K562 (cell line): ENCODE data around the gene PPTC7. TPM values are rescaled to one million over a fixed set of nuclear protein-coding genes. Genes with fewer than 3 reads are reported as not detected.

ENCODE experiments used
- ATAC-seq: fragments of 200-7000 bp; cut with Tn5 transposase; 3 replicates; pipeline ENCODE4 v1.9.1; 2020; ENCODE audit warnings: moderate library complexity
- BruUV-seq: library from RNA; stranded (reverse); fragments of 400-500 nt; replicated peaks from 2 replicates; lab custom pipeline; 2021; lab: Mats Ljungman, UMichigan
- CTCF ChIA-PET: fragments of 300-600 bp; formaldehyde crosslinking; extraction: SDS; loops from one replicate; lab custom pipeline; 2021; ENCODE audit warnings: low intra/inter-chr PET ratio; lab: Yijun Ruan, JAX
- POLR2A ChIA-PET: fragments of 300-600, 350-650 bp; sonication (Branson Sonifier 250); formaldehyde crosslinking; extraction: SDS; loops from one replicate; lab custom pipeline; 2021; ENCODE audit warnings: antibody characterized with exemption, inconsistent platforms; lab: Yijun Ruan, JAX
- DNase-seq, 4 experiments: peaks; one replicate each; pipeline versions ENCODE4 v3.0.0 to v3.0.0-alpha.2; 2011 to 2018; ENCODE audit warnings: low spot score in 3 of 4, mixed read lengths in 3 of 4; ENCODE audit errors: extremely low read depth in 1 of 4
- FAIRE-seq: peaks from 2 replicates; lab custom pipeline; 2011; peaks lifted over from hg19 to GRCh38; lab: Jason Lieb, UNC
- H2AFZ ChIP-seq: 2 replicates; pipeline ENCODE4 v1.6.0; 2011; ENCODE audit warnings: low read depth, low read length, control low read depth, inconsistent platforms
- H3K27ac ChIP-seq: fragments of 200-600 bp; 3 replicates; pipeline ENCODE4 v1.8.0; 2011; ENCODE audit warnings: low read depth, mild to moderate bottlenecking, control low read depth, inconsistent platforms, low read length, moderate library complexity, mixed read lengths; ENCODE audit errors: extremely low read depth
- H3K27me3 ChIP-seq, 2 experiments: fragments of 300-600 bp in 1 of 2; 2 replicates in 1 of 2; 3 replicates in 1 of 2; pipeline versions ENCODE4 v1.6.0 to v1.8.0; 2011; ENCODE audit warnings: inconsistent platforms in 2 of 2, low read length in 2 of 2, mild to moderate bottlenecking in 1 of 2, mixed read lengths in 1 of 2, moderate library complexity in 1 of 2; ENCODE audit not compliant: control insufficient read depth in 2 of 2, insufficient read depth in 2 of 2
- H3K36me3 ChIP-seq: fragments of 300-600 bp; 3 replicates; pipeline ENCODE4 v1.8.0; 2011; ENCODE audit warnings: mild to moderate bottlenecking, low read length, inconsistent platforms; ENCODE audit not compliant: control insufficient read depth, insufficient read depth
- H3K4me1 ChIP-seq, 2 experiments: fragments of 200-600 bp in 1 of 2; replicated peaks in 1 of 2; 2 replicates in 1 of 2; 3 replicates in 1 of 2; pipeline versions ENCODE4 v1.5.1 to v1.8.0; 2011; ENCODE audit warnings: inconsistent platforms in 2 of 2, low read length in 2 of 2, mild to moderate bottlenecking in 1 of 2, mixed read lengths in 1 of 2, moderate library complexity in 1 of 2; ENCODE audit not compliant: control insufficient read depth in 2 of 2, insufficient read depth in 2 of 2
- H3K4me2 ChIP-seq: 2 replicates; pipeline ENCODE4 v1.6.1; 2011; ENCODE audit warnings: low read length, control low read depth, inconsistent platforms, mixed read lengths; ENCODE audit not compliant: insufficient read depth
- H3K4me3 ChIP-seq: fragments of 200-600 bp; sonication (generic), shearing (Covaris generic); 2 replicates; pipeline ENCODE4 v1.5.1; 2016; ENCODE audit warnings: control low read depth, inconsistent platforms
- H3K79me2 ChIP-seq: fragments of 200-600 bp; 3 replicates; pipeline ENCODE4 v1.8.0; 2011; ENCODE audit warnings: low read length, inconsistent platforms; ENCODE audit not compliant: control insufficient read depth, insufficient read depth
- H3K9ac ChIP-seq, 2 experiments: 2 replicates each; pipeline versions ENCODE4 v1.6.0 to v1.6.1; 2011; ENCODE audit warnings: low read depth in 2 of 2, low read length in 2 of 2, control low read depth in 1 of 2, inconsistent platforms in 1 of 2, mild to moderate bottlenecking in 1 of 2, mixed read lengths in 1 of 2; ENCODE audit not compliant: insufficient read depth in 1 of 2
- H3K9me1 ChIP-seq: one replicate; pipeline ENCODE4 v1.6.0; 2011; ENCODE audit warnings: inconsistent platforms, mild to moderate bottlenecking, low read length, moderate library complexity; ENCODE audit not compliant: control insufficient read depth, insufficient read depth
- H3K9me3 ChIP-seq: replicated peaks from 2 replicates; pipeline ENCODE4 v1.5.1; 2011; ENCODE audit warnings: low read depth, low read length, inconsistent platforms; ENCODE audit not compliant: control insufficient read depth, insufficient read depth
- H4K20me1 ChIP-seq: replicated peaks from 2 replicates; pipeline ENCODE4 v1.6.1; 2011; ENCODE audit warnings: low read length, inconsistent platforms, mixed read lengths; ENCODE audit not compliant: control insufficient read depth, insufficient read depth
- MTA2 ChIP-seq: fragments of 450-650 bp; IDR thresholded peaks from 2 replicates; pipeline ENCODE4 v1.6.1; 2016; ENCODE audit warnings: low read depth
- WGBS: fragments of 100-300 bp; shearing (Covaris generic); methylation state at CpG from one replicate; pipeline ENCODE4 v1.1.6; 2016; ENCODE audit warnings: low coverage, mixed read lengths; ENCODE audit not compliant: insufficient coverage; ENCODE audit errors: missing lambda C conversion rate; 5-methylcytosine and 5-hydroxymethylcytosine counted together
- in situ Hi-C: fragments of 300-500 bp; cut with MboI; formaldehyde crosslinking; loops from 4 replicates; pipeline ENCODE4 v1.15.0; 2018; ENCODE audit warnings: inconsistent platforms, mixed read lengths
- intact Hi-C: fragments of 100-400 bp; cut with micrococcal nuclease; formaldehyde crosslinking; loops from 2 replicates; pipeline ENCODE4 v1.14.2; 2022
- polyA plus RNA-seq, 8 experiments: library from polyadenylated mRNA; depleted of rRNA in 4 of 8; stranded (reverse) in 5 of 8; unstranded in 3 of 8; fragments of >200 nt; fragmentation: Nextera tagmentation in 2 of 8; fragmentation: Illumina TruSeq in 1 of 8; extraction: Ambion mirVana in 2 of 8; extraction: Trizol in 1 of 8; gene quantifications; 2 replicates each; pipeline versions ENCODE4 v1.2.1 to v1.2.3, GENCODE V29; 2011 to 2014; ENCODE audit warnings: inconsistent platforms in 1 of 8, missing spikeins in 1 of 8
- total RNA-seq, 7 experiments: library from RNA; depleted of rRNA in 6 of 7; stranded (reverse); fragments of >200 nt in 6 of 7; fragmentation: Illumina TruSeq in 2 of 7; extraction: Trizol in 2 of 7; gene quantifications; 2 replicates each; pipeline versions ENCODE4 v1.2.1 to v1.2.3, GENCODE V29; 2011 to 2021; ENCODE audit warnings: low replicate concordance in 1 of 7
- TF ChIP-seq, protein P1 (sequence below), 2 experiments: fragments of 450-650 bp; formaldehyde crosslinking in 1 of 2; IDR thresholded peaks; 2 replicates each; pipeline versions ENCODE4 v1.4.0 to v1.6.1; 2014 to 2020; ENCODE audit warnings: mild to moderate bottlenecking in 2 of 2, borderline replicate concordance in 1 of 2, low read depth in 1 of 2
- TF ChIP-seq, protein P2 (sequence below), 3 experiments: IDR thresholded peaks in 2 of 3; conservative IDR thresholded peaks in 1 of 3; 2 replicates each; pipeline ENCODE4 v1.5.1; 2011 to 2012; ENCODE audit warnings: low read length in 3 of 3, mild to moderate bottlenecking in 3 of 3, control low read depth in 2 of 3, improper control_type of control experiment in 1 of 3, inconsistent platforms in 1 of 3, low read depth in 1 of 3, mixed read lengths in 1 of 3, moderate library complexity in 1 of 3; ENCODE audit not compliant: insufficient read depth in 2 of 3

Gene PPTC7
- total and polyA plus RNA-seq, 9 of the 15 experiments (the other 6 are each of a cell fraction or from before 2014, with no cell fraction given), result 2.6 to 23.1 (median 11.9) TPM

DNA sequence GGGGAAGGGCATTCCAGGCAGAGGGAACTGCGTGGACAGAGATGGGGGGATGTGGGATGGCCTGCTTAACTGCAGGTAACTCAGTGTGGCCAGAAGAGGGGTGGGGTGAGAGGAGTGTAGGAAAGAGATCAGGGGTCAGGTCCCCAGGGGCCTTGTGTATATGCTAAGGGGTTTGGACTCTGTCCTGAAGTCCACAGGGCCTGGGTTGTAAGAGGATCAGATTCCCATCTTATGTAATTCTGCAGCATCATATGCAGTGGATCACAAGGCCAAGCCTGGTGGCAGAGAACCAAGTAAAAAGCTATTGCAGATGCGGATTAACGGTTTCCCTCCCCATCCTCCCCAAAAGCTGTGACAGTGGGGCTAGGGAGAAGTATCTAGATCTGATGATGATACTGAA lies 39.5 kb upstream of the PPTC7 start:
- Histone ChIP-seq H4K20me1 (no peaks in the 10 kb centered on the region), H3K4me1 (no peaks in the 10 kb centered on the region; a peak in 1 of 5 replicates), H3K27me3 (no peaks in the 10 kb centered on the region), H3K9me1 (no peaks in the 10 kb centered on the region)
- DNase-seq, result no peak
- no peak for TF ChIP-seq MTA2
- TF ChIP-seq, all 486 proteins: peak for 0
- WGBS, result 35% methylated on average over 3 of the region's 3 CpGs
- intact Hi-C loops (no loop called here), in situ Hi-C loops (no loop called here)
- POLR2A ChIA-PET, result interaction anchor here (1.1 to 1.2 kb wide), 2 partner anchors 11 to 26 kb away, joined by 4 to 5 read pairs; no protein-coding TSS in a partner anchor
- Histone ChIP-seq H3K9me3 (no peaks in the 10 kb centered on the region), H3K36me3 (no peaks in the 10 kb centered on the region; the same call in 2 of the 3 replicates), H3K4me3 (no peak overlapping the region), H2AFZ (no peak overlapping the region), H3K9ac (no peak overlapping the region), H3K27ac (no peak overlapping the region), H3K4me2 (no peak overlapping the region), H3K79me2 (no peaks in the 10 kb centered on the region)
- FAIRE-seq (no peak), ATAC-seq (no peak)
- CTCF ChIA-PET, result no interaction called here
- BruUV-seq, result no TSS peak

DNA sequence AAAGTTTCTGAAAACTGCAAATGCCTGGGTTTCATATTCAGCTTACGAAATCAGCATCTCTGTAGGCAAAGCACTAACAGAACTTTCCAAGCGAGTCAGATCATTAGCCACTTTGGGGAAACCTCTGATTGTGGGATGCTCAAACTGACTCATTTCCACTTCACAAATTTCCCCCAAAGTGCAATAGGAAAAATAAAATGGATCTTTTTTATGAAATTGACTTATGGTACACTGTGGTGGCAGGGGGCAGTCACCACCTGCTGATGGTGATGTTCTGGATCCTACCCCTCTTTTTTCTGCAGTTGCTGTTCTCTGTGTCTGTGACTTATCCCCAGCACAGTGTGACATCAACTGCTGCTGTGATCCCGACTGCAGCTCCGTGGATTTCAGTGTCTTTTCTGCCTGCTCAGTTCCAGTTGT lies 36.4 kb upstream of the PPTC7 start:
- no peaks in the 10 kb centered on the region for H3K9me3 ChIP-seq
- intact Hi-C loops, result loop anchor here (5.0 kb wide), 2 partner anchors 78 to 208 kb away; no protein-coding TSS in a partner anchor
- no peak overlapping the region for H3K4me2 ChIP-seq
- FAIRE-seq (peak; percentile 6), ATAC-seq (peak; percentile 58; the same call in 1 of the 3 replicates), DNase-seq (no peak)
- in situ Hi-C loops, result loop anchor here (10.0 kb wide), 1 partner anchor 205 kb away; no protein-coding TSS in a partner anchor
- H3K36me3 ChIP-seq, result no peaks in the 10 kb centered on the region; the same call in 2 of the 3 replicates
- peaks cover 0 to 3% of the 10 kb centered on the region in 2 experiments; a peak in 2 of 5 replicates for H3K4me1 ChIP-seq
- no peak overlapping the region for H3K4me3 ChIP-seq
- H3K27ac ChIP-seq, result no peak overlapping the region
- CTCF ChIA-PET, result interaction anchor here (0.6 kb wide), 1 partner anchor 159 kb away, joined by 3 read pairs; no protein-coding TSS in a partner anchor
- no peaks in the 10 kb centered on the region for H3K79me2 ChIP-seq
- no TSS peak for BruUV-seq
- H3K9ac ChIP-seq, result no peak overlapping the region
- WGBS, result 31% methylated on average over 4 of the region's 4 CpGs
- POLR2A ChIA-PET, result interaction anchor here (0.6 kb wide), 1 partner anchor 170 kb away, joined by 3 read pairs; no protein-coding TSS in a partner anchor
- H4K20me1 ChIP-seq, result no peaks in the 10 kb centered on the region
- H3K27me3 ChIP-seq, result no peaks in the 10 kb centered on the region
- H2AFZ ChIP-seq, result no peak overlapping the region
- H3K9me1 ChIP-seq, result no peaks in the 10 kb centered on the region
- TF ChIP-seq, protein P1, sequence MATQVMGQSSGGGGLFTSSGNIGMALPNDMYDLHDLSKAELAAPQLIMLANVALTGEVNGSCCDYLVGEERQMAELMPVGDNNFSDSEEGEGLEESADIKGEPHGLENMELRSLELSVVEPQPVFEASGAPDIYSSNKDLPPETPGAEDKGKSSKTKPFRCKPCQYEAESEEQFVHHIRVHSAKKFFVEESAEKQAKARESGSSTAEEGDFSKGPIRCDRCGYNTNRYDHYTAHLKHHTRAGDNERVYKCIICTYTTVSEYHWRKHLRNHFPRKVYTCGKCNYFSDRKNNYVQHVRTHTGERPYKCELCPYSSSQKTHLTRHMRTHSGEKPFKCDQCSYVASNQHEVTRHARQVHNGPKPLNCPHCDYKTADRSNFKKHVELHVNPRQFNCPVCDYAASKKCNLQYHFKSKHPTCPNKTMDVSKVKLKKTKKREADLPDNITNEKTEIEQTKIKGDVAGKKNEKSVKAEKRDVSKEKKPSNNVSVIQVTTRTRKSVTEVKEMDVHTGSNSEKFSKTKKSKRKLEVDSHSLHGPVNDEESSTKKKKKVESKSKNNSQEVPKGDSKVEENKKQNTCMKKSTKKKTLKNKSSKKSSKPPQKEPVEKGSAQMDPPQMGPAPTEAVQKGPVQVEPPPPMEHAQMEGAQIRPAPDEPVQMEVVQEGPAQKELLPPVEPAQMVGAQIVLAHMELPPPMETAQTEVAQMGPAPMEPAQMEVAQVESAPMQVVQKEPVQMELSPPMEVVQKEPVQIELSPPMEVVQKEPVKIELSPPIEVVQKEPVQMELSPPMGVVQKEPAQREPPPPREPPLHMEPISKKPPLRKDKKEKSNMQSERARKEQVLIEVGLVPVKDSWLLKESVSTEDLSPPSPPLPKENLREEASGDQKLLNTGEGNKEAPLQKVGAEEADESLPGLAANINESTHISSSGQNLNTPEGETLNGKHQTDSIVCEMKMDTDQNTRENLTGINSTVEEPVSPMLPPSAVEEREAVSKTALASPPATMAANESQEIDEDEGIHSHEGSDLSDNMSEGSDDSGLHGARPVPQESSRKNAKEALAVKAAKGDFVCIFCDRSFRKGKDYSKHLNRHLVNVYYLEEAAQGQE (IDR thresholded peaks at IDR 0.05; ENCODE audit: borderline replicate concordance), result peak; percentile 32; the same call in 1 of the 2 replicates
- TF ChIP-seq, protein P1 (CRISPR knock-in tag; IDR thresholded peaks at IDR 0.05; ENCODE audit: low read depth), result no peak
- TF ChIP-seq, protein P2, sequence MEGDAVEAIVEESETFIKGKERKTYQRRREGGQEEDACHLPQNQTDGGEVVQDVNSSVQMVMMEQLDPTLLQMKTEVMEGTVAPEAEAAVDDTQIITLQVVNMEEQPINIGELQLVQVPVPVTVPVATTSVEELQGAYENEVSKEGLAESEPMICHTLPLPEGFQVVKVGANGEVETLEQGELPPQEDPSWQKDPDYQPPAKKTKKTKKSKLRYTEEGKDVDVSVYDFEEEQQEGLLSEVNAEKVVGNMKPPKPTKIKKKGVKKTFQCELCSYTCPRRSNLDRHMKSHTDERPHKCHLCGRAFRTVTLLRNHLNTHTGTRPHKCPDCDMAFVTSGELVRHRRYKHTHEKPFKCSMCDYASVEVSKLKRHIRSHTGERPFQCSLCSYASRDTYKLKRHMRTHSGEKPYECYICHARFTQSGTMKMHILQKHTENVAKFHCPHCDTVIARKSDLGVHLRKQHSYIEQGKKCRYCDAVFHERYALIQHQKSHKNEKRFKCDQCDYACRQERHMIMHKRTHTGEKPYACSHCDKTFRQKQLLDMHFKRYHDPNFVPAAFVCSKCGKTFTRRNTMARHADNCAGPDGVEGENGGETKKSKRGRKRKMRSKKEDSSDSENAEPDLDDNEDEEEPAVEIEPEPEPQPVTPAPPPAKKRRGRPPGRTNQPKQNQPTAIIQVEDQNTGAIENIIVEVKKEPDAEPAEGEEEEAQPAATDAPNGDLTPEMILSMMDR (IDR thresholded peaks at IDR 0.05 in 2 of 3, conservative IDR thresholded peaks at IDR 0.05 in 1 of 3; ENCODE audit: insufficient read depth in 2 of 3, low read depth in 1 of 3, low read length in 3 of 3), result peak in 2 of 3 experiments; percentile 18 to 43; a peak in 3 of 6 replicates
